HG03520 (cell line): ENCODE measurements around the gene C3orf22.
"Not testable (repeated sequence)": the region's sequence is repeated elsewhere in the genome, so short reads cannot be mapped to it uniquely, and the experiment has no call there.

Experiments used
- ATAC-seq: cut with Tn5 transposase; IDR thresholded peaks from one replicate; pipeline ENCODE4 v1.9.1; 2021; ENCODE audit warnings: mild to moderate bottlenecking, moderate library complexity; ENCODE audit not compliant: unreplicated experiment

Gene C3orf22, protein sequence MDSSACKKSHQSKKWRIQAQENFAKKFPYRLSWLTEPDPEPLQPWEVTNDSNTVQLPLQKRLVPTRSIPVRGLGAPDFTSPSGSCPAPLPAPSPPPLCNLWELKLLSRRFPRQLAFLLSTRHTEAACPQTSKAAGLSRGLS

GRCh38 chr3:126558336-126559071 lies at the start of gene C3orf22:
TSS of gene C3orf22 (minus strand) at chr3:126558932. CDS start at chr3:126553390, 5,542 bp downstream.
- no peak for ATAC-seq

DNA sequence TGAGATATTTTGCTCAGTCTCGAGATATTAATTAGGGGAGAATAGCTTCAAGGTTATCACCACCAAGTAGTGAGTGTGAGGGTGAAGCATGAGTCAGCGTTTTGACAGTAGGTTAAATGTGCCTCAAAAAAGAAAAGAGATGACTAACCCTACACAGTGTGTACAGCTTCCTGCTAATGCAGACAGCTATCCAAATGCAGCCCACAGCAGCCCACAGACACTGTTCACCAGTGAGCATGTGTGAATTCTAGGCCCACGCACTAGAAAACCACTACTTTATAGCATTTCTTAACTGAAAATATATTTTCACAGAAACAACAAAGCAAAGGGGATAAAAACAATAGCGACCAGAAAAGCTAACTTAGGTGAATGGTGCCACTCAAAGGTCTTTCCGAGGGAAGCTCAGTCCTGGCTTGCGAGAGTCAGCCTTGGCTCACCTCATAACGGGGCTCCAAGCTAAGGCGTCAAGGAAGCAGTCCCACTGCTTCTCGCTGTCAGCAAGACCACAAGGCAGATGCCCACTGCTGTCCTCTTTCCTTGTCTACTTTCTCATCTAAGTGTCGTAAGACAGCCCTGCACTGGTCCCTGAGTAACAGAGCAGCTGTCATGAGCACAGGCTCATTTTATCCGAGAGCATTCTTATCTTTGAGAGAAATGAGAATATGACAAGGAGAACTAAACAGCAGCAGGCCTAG lies 48.6 kb upstream of the C3orf22 start:
- no peak for ATAC-seq

- no peak for ATAC-seq
These were observed 47.3 kb upstream of the C3orf22 start for GRCh38 chr3:126606001-126606400.

DNA sequence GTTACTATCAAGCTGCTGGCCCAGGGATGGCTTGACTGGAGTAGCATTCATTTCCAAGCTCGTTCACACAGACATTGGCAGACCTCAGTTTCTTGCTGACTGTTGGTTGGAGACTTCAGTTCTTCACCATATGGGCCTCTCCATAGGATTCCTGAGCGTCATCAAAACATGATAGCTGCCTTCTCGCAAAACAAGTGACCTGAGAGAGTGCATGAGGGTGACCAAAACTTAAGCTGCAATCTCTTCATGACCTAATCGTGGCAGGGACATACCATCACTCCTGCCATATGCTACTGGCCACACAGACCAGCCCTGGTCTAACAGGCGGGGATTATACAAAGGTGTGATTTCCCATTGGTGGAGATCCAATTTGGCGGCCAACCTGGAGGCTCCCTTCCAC lies 46.0 kb upstream of the C3orf22 start:
- no peak for ATAC-seq

DNA sequence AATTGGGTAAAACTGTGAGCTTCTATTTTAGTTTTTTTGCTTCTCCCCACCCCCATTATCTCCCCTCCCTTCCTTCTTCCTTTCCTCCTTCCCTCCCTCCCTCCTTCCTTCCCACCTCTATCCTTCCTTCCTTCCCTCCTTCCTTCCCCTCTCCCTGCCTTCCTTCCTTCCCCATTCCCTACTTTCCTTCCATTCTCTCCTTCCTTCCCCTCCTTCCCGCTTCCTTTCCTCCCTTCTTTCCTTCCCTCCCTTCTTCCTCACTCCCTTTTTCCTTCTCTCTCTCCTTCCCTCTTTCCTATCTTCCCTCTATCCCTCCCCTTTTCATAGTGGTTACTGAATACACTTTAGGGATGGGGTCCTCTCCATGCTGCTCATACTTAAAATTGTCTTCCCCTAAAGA lies 40.4 kb upstream of the C3orf22 start:
- no peak for ATAC-seq

GRCh38 chr3:126595479-126595878 lies 36.7 kb upstream of the C3orf22 start:
- not testable (repeated sequence) for ATAC-seq

DNA sequence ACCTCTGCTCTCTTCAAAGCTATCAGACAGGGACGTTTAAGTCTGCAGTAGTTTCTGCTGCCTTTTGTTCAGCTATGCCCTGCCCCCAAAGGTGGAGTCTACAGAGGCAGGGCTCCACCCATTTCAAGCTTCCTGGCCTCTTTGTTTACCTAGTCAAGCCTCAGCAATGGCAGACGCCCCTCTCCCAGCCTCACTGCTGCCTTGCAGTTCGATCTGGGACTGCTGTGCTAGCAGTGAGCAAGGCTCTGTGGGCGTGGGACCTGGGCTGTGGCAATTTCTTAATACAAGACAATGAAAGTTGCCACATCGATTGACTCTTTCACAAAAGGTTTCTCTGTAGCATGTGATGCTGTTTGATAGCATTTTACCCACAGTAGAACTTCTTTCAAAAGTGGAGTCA lies 32.8 kb upstream of the C3orf22 start:
- ATAC-seq: not testable (repeated sequence)

DNA sequence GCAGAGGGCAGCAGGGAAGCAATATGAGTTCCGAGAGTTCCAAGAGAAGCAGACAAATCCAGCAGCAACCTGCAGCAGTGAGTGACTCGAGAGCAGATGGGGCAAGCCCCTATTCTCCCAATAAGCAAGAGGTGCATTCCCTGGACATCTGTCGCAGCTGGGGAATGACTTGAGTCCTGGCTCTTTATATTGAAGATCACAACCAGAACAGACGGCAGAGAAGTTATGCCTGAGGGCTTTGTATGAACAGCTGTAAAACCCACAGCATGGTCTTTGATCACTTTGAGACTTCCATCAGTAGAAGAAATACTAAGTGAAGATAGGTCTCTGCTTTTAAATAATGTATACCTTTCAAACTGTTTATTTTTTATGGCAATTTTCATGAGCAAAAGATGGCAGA lies 23.6 kb upstream of the C3orf22 start:
- ATAC-seq: no peak

DNA sequence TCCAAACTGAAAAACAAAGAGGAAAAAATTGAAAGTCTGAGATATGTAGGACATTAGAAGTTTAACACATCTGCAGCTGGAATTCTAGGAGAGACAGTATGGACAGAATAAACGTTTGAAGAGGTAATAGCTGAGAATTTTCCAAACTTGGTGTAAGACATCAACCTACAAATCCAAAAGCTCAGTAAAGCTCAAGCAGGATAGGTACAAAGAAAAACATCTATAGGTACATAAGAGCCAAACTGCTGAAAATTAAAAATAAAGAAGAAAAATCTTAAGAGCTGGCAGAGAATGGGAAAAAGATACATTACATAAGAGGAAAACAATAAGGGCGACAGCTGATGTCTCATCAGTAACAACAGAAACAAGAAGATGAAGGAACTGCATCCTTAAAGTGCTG lies 22.8 kb upstream of the C3orf22 start:
- no peak for ATAC-seq

DNA sequence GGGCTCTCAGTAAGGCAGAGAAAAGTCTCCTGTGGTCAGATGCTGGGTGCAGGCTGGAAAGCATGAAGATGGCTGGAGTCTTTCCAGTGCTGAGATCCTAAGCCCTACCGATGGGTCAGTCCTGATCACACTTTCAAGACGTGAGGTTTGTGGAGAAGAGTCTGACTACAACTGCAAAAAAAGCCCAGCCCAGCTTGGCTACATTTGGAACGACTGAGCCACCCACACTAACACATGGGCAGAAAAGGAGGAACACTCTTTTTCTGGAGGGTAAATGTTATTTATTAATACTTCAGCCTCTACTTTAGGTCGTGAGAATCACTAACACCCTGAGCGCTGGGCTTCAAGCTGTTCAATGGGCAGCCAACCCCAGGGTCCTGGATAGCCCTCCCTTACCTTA lies 22.0 kb upstream of the C3orf22 start:
- ATAC-seq: no peak

DNA sequence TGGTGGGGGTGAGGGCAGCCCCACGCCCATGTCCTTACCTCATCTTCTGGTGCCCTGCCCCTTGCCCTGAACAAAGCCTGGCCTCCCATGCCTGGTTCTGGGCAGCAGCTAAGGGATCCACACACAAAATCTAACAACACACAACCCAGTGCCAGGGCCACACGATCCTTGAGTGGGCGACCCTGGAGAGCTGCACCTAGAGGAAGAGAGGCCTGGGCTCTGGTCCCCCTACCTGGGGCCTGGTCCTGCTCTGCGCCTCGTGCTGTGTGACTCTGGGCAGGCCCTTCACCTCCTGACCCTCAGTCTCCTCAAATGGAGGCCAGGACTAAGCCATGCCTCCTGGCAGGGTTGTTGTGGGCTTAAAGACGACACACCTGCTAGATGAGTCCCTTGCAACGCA lies 20.0 kb upstream of the C3orf22 start:
- no peak for ATAC-seq

DNA sequence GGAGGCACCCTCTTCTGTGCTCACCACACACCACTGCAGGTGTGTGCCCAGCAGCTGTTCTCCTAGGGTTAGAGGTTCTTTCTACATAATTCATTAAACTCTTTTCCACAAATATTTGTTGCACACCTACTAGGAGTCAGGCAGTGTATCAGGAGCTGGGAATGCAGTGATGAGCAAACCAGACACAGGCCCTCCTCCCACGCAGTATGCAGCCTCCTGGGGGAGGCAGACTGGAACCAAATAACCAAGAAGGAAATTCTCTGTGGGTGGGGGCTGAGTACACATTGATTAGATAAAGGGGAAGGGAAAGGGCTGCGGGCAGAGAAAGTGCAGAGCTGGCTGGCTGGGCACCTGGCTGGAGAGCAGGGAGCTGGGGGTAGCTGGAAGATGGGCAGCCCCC lies 18.5 kb upstream of the C3orf22 start:
- ATAC-seq: no peak

DNA sequence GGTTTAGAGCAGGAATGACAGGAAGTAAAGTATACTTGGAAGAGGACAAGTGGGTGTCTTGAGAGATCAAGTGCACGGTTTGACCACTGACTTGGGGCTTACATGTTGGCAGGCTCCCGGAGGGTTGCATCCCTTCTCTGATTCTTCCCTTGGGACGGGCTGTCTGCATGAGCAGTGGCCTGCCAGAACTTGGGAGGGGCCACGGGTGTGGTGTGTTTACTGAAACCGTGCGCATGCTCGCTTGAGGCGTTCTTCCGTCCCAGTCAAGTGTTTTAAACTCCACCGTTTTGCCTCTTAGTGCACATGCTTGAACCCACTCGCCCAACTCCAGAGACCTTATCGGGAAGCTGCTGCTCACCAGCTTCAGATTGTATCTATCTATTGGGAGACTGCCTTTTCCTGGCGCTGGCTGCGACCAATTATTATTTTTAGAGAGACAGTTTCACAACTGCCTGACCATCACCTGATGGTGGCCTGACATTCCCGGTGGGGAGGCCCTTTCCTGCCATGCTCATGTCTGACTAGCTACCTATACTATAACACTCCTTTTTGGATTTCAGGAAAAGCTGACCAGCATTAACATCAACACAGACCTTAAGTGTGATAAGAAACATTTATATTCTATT lies 14.9 kb upstream of the C3orf22 start:
- no peak for ATAC-seq

DNA sequence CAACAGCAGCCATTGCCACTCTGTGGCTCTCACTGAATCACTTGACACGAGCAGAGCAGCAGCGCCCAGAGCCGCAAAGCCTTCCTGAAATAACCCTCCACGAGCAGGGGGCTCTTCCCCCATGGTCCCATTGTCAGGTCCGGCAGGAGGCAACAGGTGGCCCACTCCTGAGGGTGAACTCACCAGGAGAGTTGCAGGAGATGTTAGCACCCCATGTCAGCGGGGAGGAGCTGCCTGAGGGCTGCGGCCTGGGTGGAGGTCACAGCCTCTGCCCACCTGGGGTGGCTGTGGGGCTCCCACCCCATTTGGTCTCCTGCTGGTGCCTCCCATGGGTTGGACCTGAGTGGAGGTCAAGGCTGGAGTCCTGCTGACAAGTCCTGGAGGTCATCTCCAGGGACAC lies 12.3 kb upstream of the C3orf22 start:
- ATAC-seq: no peak

- ATAC-seq: no peak
These were observed 11.4 kb upstream of the C3orf22 start for GRCh38 chr3:126570103-126570541.

- ATAC-seq: no peak
These were observed 10.8 kb upstream of the C3orf22 start for GRCh38 chr3:126569390-126569975.

GRCh38 chr3:126568776-126569342 lies 10.1 kb upstream of the C3orf22 start:
- ATAC-seq: no peak

DNA sequence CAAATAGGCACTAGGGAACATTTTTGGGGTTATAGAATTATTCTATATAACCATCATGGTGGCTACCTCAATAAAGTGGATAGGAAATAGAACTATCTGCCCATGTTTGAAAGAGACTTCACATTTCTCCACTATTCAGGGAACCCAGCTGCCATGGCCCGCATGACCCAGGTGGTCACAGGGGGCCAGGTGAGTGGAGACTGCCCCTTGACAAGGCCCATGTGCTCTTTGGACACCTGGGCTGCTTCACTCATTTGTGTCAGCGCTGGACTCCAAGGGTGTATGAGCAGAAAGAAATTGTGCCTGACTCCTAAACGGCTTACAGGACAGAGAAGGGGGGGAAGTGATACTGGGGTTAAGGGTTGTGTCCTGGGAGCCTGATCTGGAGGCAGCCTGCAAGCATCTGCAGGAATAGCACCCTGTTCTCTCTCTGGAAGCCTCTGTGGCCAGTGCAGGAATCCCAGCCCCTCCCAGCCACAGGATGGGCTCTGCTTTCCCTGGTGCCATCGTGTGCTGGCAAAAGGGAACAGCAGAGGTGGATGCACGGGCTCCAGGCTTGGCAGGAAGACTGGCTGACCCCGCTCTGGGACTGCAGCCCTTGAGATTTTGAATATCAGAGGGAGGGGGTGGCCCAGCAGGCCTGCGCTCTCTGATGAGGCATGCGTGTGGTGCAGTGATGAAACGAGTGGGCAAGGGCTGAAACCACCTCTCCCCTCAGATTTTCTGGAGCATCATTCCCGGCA lies 9.1 kb upstream of the C3orf22 start:
- no peak for ATAC-seq

DNA sequence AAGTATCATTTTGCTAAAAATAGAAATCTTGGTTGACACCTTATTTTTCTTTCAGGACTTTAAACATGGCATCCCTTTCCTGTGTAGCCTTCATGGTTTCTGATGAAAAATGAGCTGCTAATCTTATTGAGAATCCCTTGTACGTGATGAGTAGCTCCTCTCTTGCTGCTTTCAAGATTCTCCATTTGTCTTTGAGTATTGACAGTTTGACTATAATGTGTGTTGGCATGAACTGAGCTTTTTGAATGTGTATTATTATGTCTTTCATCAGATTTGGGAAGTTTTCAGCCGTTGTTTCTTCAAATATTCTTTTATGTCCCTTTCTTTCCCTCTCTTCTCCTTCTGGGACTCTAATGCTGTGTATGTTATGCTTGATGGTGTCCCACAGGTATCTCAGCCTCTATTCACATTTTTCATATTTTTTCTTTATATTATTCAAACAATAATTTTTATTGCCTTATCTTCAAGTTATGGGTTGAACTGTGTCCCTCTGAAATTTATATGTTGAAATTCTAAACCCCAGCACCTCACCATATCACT lies 4.1 kb upstream of the C3orf22 start:
- no peak for ATAC-seq

DNA sequence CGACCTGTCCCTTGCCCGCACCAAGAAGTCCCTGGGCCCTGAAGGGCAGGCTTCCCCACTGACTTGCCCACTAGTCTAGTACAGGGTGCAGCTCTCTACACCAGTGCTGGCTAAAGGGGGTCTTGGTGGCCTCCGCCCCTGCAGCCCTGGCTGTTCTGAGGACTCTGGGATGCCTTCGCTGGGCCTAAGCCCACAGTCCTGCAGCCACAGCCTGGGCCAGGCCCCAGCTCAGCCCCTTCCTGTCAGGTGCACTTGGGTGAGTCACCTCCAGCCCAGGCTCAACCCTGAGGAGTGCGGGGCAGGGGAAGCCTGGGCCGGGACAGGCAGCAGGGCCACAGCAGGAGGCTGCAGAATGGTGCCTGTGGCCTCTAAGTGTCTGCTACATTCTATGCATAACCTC lies 971 bp downstream of the C3orf22 start:
- ATAC-seq: no peak
